HepG2 (cell line): Measurements from ENCODE around the gene ALX4. TPM values are rescaled to one million over a fixed set of nuclear protein-coding genes. Genes with fewer than 3 reads are reported as not detected.

Experiments
- ATAC-seq: fragments of 200-7000 bp; cut with Tn5 transposase; 3 replicates; pipeline ENCODE4 v1.9.1; 2020; ENCODE audit warnings: mild to moderate bottlenecking, moderate library complexity
- BruUV-seq: library from RNA; stranded (reverse); fragments of 400-500 nt; replicated peaks from 2 replicates; lab custom pipeline; 2021; lab: Mats Ljungman, UMichigan
- CTCF ChIA-PET: fragments of 300-600 bp; formaldehyde crosslinking; extraction: SDS; loops from one replicate; lab custom pipeline; 2021; ENCODE audit warnings: low total read pairs, inconsistent platforms, low intra/inter-chr PET ratio; lab: Yijun Ruan, JAX
- POLR2A ChIA-PET: fragments of 350-600 bp; sonication (Branson Sonifier 250); formaldehyde crosslinking; loops from one replicate; lab custom pipeline; 2020; ENCODE audit warnings: antibody characterized with exemption, inconsistent platforms; lab: Yijun Ruan, JAX
- DNase-seq: peaks from one replicate; pipeline ENCODE4 v3.0.0-alpha.2; 2015; ENCODE audit warnings: low spot score
- FAIRE-seq: peaks from 3 replicates; lab custom pipeline; 2011; peaks lifted over from hg19 to GRCh38; lab: Jason Lieb, UNC
- H2AFZ ChIP-seq: one replicate; pipeline ENCODE4 v1.6.1; 2011; ENCODE audit warnings: low read length, inconsistent platforms
- H3K27ac ChIP-seq: fragments of 300-600 bp; 3 replicates; pipeline ENCODE4 v1.8.0; 2011; ENCODE audit warnings: mixed run types, mild to moderate bottlenecking, mixed read lengths, low read length, inconsistent platforms; ENCODE audit not compliant: insufficient read depth; ENCODE audit errors: extremely low read length
- H3K27me3 ChIP-seq, 2 experiments: fragments of 200-600 bp in 1 of 2; 2 replicates in 1 of 2; 3 replicates in 1 of 2; pipeline versions ENCODE4 v1.6.0 to v1.8.0; 2011; ENCODE audit warnings: low read length in 2 of 2, mild to moderate bottlenecking in 2 of 2, moderate library complexity in 2 of 2, inconsistent platforms in 1 of 2; ENCODE audit not compliant: insufficient read depth in 2 of 2, control insufficient read depth in 1 of 2
- H3K36me3 ChIP-seq, 2 experiments: fragments of 200-600 bp in 1 of 2; replicated peaks in 1 of 2; 2 replicates in 1 of 2; 3 replicates in 1 of 2; pipeline versions ENCODE4 v1.5.1 to v1.8.0; 2011; ENCODE audit warnings: low read length in 2 of 2, inconsistent platforms in 1 of 2; ENCODE audit not compliant: insufficient read depth in 2 of 2, control insufficient read depth in 1 of 2
- H3K4me1 ChIP-seq: 2 replicates; pipeline ENCODE4 v1.5.1; 2012; ENCODE audit warnings: low read length, inconsistent platforms; ENCODE audit not compliant: insufficient read depth
- H3K4me2 ChIP-seq: 2 replicates; pipeline ENCODE4 v1.6.0; 2011; ENCODE audit warnings: low read depth, low read length, inconsistent platforms
- H3K4me3 ChIP-seq, 3 experiments: fragments of 200-600 bp in 1 of 3; sonication (generic), shearing (Covaris generic) in 1 of 3; replicated peaks in 1 of 3; 2 replicates each; pipeline ENCODE4 v1.5.1; 2011 to 2016; ENCODE audit warnings: low read length in 3 of 3, inconsistent platforms in 2 of 3, low read depth in 2 of 3, mild to moderate bottlenecking in 2 of 3, control low read depth in 1 of 3, mixed read lengths in 1 of 3; ENCODE audit not compliant: insufficient read depth in 1 of 3
- H3K79me2 ChIP-seq: one replicate; pipeline ENCODE4 v1.6.1; 2011; ENCODE audit warnings: low read length, inconsistent platforms; ENCODE audit not compliant: insufficient read depth
- H3K9ac ChIP-seq: 2 replicates; pipeline ENCODE4 v1.6.0; 2011; ENCODE audit warnings: mild to moderate bottlenecking, low read depth, low read length, inconsistent platforms; ENCODE audit not compliant: insufficient read depth
- H3K9me3 ChIP-seq: 2 replicates; pipeline ENCODE4 v1.5.1; 2012; ENCODE audit warnings: mild to moderate bottlenecking, low read length
- H4K20me1 ChIP-seq: 2 replicates; pipeline ENCODE4 v1.6.0; 2011; ENCODE audit warnings: inconsistent platforms, mild to moderate bottlenecking, low read length, moderate library complexity; ENCODE audit not compliant: insufficient read depth
- ATF2 ChIP-seq: sonication (generic); formaldehyde crosslinking; IDR thresholded peaks from 2 replicates; pipeline ENCODE4 v1.4.0; 2020; ENCODE audit warnings: missing genetic modification reagents
- CREB1 ChIP-seq, 2 experiments: fragments of 450-650 bp in 1 of 2; IDR thresholded peaks; 2 replicates each; pipeline ENCODE4 v1.6.1; 2016 to 2017; ENCODE audit warnings: control low read depth in 1 of 2, mild to moderate bottlenecking in 1 of 2, missing compliant biosample characterization in 1 of 2, missing genetic modification characterization in 1 of 2
- FOXK1 ChIP-seq: sonication (generic); formaldehyde crosslinking; IDR thresholded peaks from 2 replicates; pipeline ENCODE4 v1.4.0; 2020; ENCODE audit warnings: low read depth, missing genetic modification reagents, borderline replicate concordance
- HOXA7 ChIP-seq: sonication (generic); formaldehyde crosslinking; IDR thresholded peaks from 2 replicates; pipeline ENCODE4 v1.8.1; 2022; ENCODE audit warnings: mild to moderate bottlenecking, missing genetic modification reagents, moderate library complexity
- ISL2 ChIP-seq: sonication (generic); formaldehyde crosslinking; IDR thresholded peaks from 2 replicates; pipeline ENCODE4 v1.5.0; 2020; ENCODE audit warnings: missing genetic modification reagents
- JARID2 ChIP-seq: sonication (generic); formaldehyde crosslinking; IDR thresholded peaks from 2 replicates; pipeline ENCODE4 v1.8.1; 2023; ENCODE audit warnings: missing genetic modification reagents, inconsistent platforms; ENCODE audit not compliant: insufficient replicate concordance
- KDM3A ChIP-seq: IDR thresholded peaks from 2 replicates; pipeline ENCODE4 v1.6.1; 2018; ENCODE audit warnings: low read depth, missing compliant biosample characterization
- NFYC ChIP-seq: IDR thresholded peaks from 2 replicates; pipeline ENCODE4 v1.6.1; 2016; ENCODE audit warnings: missing genetic modification reagents, missing compliant biosample characterization
- RELA ChIP-seq: sonication (generic); formaldehyde crosslinking; IDR thresholded peaks from 2 replicates; pipeline ENCODE4 v1.4.0; 2020; ENCODE audit warnings: missing genetic modification reagents
- RFXANK ChIP-seq: IDR thresholded peaks from 2 replicates; pipeline ENCODE4 v1.6.1; 2016
- SIN3B ChIP-seq: fragments of 150-350 bp; IDR thresholded peaks from 2 replicates; pipeline ENCODE4 v1.6.1; 2014; ENCODE audit warnings: low read length
- TEF ChIP-seq: sonication (generic); formaldehyde crosslinking; IDR thresholded peaks from 2 replicates; pipeline ENCODE4 v1.5.0; 2020; ENCODE audit warnings: missing genetic modification reagents
- ZBTB20 ChIP-seq: sonication (generic); formaldehyde crosslinking; IDR thresholded peaks from 2 replicates; pipeline ENCODE4 v1.8.1; 2023; ENCODE audit warnings: missing genetic modification reagents, low read depth, mild to moderate bottlenecking, borderline replicate concordance
- ZNF275 ChIP-seq: sonication (generic); formaldehyde crosslinking; IDR thresholded peaks from 2 replicates; pipeline ENCODE4 v1.8.0; 2022; ENCODE audit warnings: missing genetic modification reagents, mild to moderate bottlenecking, inconsistent platforms, borderline replicate concordance
- WGBS: methylation state at CpG from one replicate; pipeline ENCODE4 v1.1.6; 2017; ENCODE audit warnings: low lambda C conversion rate; 5-methylcytosine and 5-hydroxymethylcytosine counted together
- in situ Hi-C: cut with HindIII; loops from 2 replicates; pipeline ENCODE4 v1.10.0; 2017; ENCODE audit warnings: low pct_unique_long_range_greater_than_20kb; ENCODE audit not compliant: extremely low pct_ligation_motif_present
- intact Hi-C: fragments of 100-400 bp; cut with micrococcal nuclease; formaldehyde crosslinking; loops from one replicate; pipeline ENCODE4 v1.10.0; 2022; ENCODE audit not compliant: unreplicated experiment
- polyA plus RNA-seq, 8 experiments: library from polyadenylated mRNA; depleted of rRNA in 3 of 8; stranded (reverse) in 7 of 8; unstranded in 1 of 8; fragments of >200 nt; fragmentation: Illumina TruSeq in 4 of 8; extraction: Trizol in 4 of 8; gene quantifications; 2 replicates each; pipeline versions ENCODE4 v1.2.1 to v1.2.3, GENCODE V29; 2011 to 2016; ENCODE audit warnings: low read depth in 4 of 8, missing spikeins in 1 of 8, mixed read lengths in 1 of 8; ENCODE audit not compliant: insufficient read depth in 1 of 8
- total RNA-seq, 5 experiments: library from RNA; depleted of rRNA; stranded (reverse); fragments of >200 nt; fragmentation: Illumina TruSeq; extraction: Trizol; gene quantifications; 2 replicates each; pipeline ENCODE4 v1.2.3, GENCODE V29; 2016; ENCODE audit warnings: low read depth in 1 of 5
- TF ChIP-seq, protein P1 (sequence below): sonication (generic); formaldehyde crosslinking; IDR thresholded peaks from 2 replicates; pipeline ENCODE4 v1.8.1; 2023; ENCODE audit warnings: mild to moderate bottlenecking, missing genetic modification reagents, borderline replicate concordance
- TF ChIP-seq, protein P2 (sequence below): sonication (generic); formaldehyde crosslinking; IDR thresholded peaks from 2 replicates; pipeline ENCODE4 v1.5.1; 2020; ENCODE audit warnings: missing genetic modification reagents, mild to moderate bottlenecking, borderline replicate concordance

Gene ALX4
- total and polyA plus RNA-seq, 2 of the 13 experiments (the other 11 are each of a cell fraction or from before 2014, with no cell fraction given), result not detected

DNA sequence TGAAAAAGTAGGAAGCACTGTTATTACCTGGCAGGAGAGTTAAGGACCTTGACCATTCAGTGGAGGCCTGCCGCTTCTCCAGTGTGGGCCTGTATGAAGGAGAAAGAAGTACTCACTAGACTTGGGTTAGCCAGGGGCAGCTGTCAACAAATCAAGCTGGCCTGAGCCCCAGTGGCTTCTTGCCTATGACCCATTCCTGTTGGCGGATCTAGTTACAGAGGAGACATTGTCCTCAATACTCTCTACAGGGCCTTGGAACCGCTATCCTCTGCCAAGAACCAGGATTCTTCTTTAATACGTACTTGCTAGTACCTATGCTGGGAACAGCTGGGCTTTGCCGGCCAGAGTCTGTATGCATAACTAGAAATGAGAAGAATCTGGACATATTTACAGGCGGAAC, 68.1 kb downstream of the ALX4 start:
- Histone ChIP-seq H3K4me1 (peaks cover 29% of the 10 kb centered on the region), H3K79me2 (no peaks in the 10 kb centered on the region), H3K4me2 (no peak overlapping the region), H2AFZ (no peak overlapping the region), H3K4me3 (no peak overlapping the region), H4K20me1 (no peaks in the 10 kb centered on the region), H3K9ac (no peak overlapping the region), H3K27ac (no peak overlapping the region), H3K27me3 (no peaks in the 10 kb centered on the region), H3K9me3 (no peaks in the 10 kb centered on the region), H3K36me3 (peaks cover 0 to 1% of the 10 kb centered on the region in 2 experiments; a peak in 2 of 5 replicates)
- ATAC-seq (no peak), DNase-seq (no peak), FAIRE-seq (no peak)
- ChIA-PET POLR2A (no interaction called here), CTCF (no interaction called here)
- no TSS peak for BruUV-seq
- intact Hi-C loops (no loop called here), in situ Hi-C loops (no loop called here)
- TF ChIP-seq, protein P1, sequence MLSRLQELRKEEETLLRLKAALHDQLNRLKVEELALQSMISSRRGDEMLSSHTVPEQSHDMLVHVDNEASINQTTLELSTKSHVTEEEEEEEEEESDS, result no peak
- TF ChIP-seq NFYC (CRISPR knock-in tag), result no peak
- no peak for TF ChIP-seq ATF2 (CRISPR knock-in tag)
- no peak for TF ChIP-seq RELA
- no peak for TF ChIP-seq CREB1 (IDR thresholded peaks at IDR 0.05)
- TF ChIP-seq CREB1 (CRISPR knock-in tag; IDR thresholded peaks at IDR 0.05), result no peak
- TF ChIP-seq, protein P2, sequence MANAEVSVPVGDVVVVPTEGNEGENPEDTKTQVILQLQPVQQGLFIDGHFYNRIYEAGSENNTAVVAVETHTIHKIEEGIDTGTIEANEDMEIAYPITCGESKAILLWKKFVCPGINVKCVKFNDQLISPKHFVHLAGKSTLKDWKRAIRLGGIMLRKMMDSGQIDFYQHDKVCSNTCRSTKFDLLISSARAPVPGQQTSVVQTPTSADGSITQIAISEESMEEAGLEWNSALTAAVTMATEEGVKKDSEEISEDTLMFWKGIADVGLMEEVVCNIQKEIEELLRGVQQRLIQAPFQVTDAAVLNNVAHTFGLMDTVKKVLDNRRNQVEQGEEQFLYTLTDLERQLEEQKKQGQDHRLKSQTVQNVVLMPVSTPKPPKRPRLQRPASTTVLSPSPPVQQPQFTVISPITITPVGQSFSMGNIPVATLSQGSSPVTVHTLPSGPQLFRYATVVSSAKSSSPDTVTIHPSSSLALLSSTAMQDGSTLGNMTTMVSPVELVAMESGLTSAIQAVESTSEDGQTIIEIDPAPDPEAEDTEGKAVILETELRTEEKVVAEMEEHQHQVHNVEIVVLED (CRISPR knock-in tag), result no peak
- TF ChIP-seq JARID2 (CRISPR knock-in tag), result no peak
- no peak for TF ChIP-seq ISL2 (CRISPR knock-in tag)
- TF ChIP-seq HOXA7, result no peak
- no peak for TF ChIP-seq KDM3A (CRISPR knock-in tag)
- no peak for TF ChIP-seq ZBTB20 (CRISPR knock-in tag)
- no peak for TF ChIP-seq SIN3B
- no peak for TF ChIP-seq TEF
- TF ChIP-seq RFXANK (CRISPR knock-in tag), result no peak
- TF ChIP-seq ZNF275, result no peak
- TF ChIP-seq FOXK1 (CRISPR knock-in tag), result no peak
- 100% methylated on average over 5 of the region's 6 CpGs for WGBS
